HepG2 (cell line): Measurements from ENCODE around the gene TUBA8. TPM values are rescaled to one million over a fixed set of nuclear protein-coding genes. Genes with fewer than 3 reads are reported as not detected.

Experiments
- ATAC-seq: fragments of 200-7000 bp; cut with Tn5 transposase; 3 replicates; pipeline ENCODE4 v1.9.1; 2020; ENCODE audit warnings: mild to moderate bottlenecking, moderate library complexity
- BruUV-seq: library from RNA; stranded (reverse); fragments of 400-500 nt; replicated peaks from 2 replicates; lab custom pipeline; 2021; lab: Mats Ljungman, UMichigan
- CTCF ChIA-PET: fragments of 300-600 bp; formaldehyde crosslinking; extraction: SDS; loops from one replicate; lab custom pipeline; 2021; ENCODE audit warnings: low total read pairs, inconsistent platforms, low intra/inter-chr PET ratio; lab: Yijun Ruan, JAX
- POLR2A ChIA-PET: fragments of 350-600 bp; sonication (Branson Sonifier 250); formaldehyde crosslinking; loops from one replicate; lab custom pipeline; 2020; ENCODE audit warnings: antibody characterized with exemption, inconsistent platforms; lab: Yijun Ruan, JAX
- DNase-seq: peaks from one replicate; pipeline ENCODE4 v3.0.0-alpha.2; 2015; ENCODE audit warnings: low spot score
- FAIRE-seq: peaks from 3 replicates; lab custom pipeline; 2011; peaks lifted over from hg19 to GRCh38; lab: Jason Lieb, UNC
- H2AFZ ChIP-seq: one replicate; pipeline ENCODE4 v1.6.1; 2011; ENCODE audit warnings: low read length, inconsistent platforms
- H3K27ac ChIP-seq: fragments of 300-600 bp; 3 replicates; pipeline ENCODE4 v1.8.0; 2011; ENCODE audit warnings: mixed run types, mild to moderate bottlenecking, mixed read lengths, low read length, inconsistent platforms; ENCODE audit not compliant: insufficient read depth; ENCODE audit errors: extremely low read length
- H3K27me3 ChIP-seq, 2 experiments: fragments of 200-600 bp in 1 of 2; 2 replicates in 1 of 2; 3 replicates in 1 of 2; pipeline versions ENCODE4 v1.6.0 to v1.8.0; 2011; ENCODE audit warnings: low read length in 2 of 2, mild to moderate bottlenecking in 2 of 2, moderate library complexity in 2 of 2, inconsistent platforms in 1 of 2; ENCODE audit not compliant: insufficient read depth in 2 of 2, control insufficient read depth in 1 of 2
- H3K36me3 ChIP-seq, 2 experiments: fragments of 200-600 bp in 1 of 2; replicated peaks in 1 of 2; 2 replicates in 1 of 2; 3 replicates in 1 of 2; pipeline versions ENCODE4 v1.5.1 to v1.8.0; 2011; ENCODE audit warnings: low read length in 2 of 2, inconsistent platforms in 1 of 2; ENCODE audit not compliant: insufficient read depth in 2 of 2, control insufficient read depth in 1 of 2
- H3K4me1 ChIP-seq: 2 replicates; pipeline ENCODE4 v1.5.1; 2012; ENCODE audit warnings: low read length, inconsistent platforms; ENCODE audit not compliant: insufficient read depth
- H3K4me2 ChIP-seq: 2 replicates; pipeline ENCODE4 v1.6.0; 2011; ENCODE audit warnings: low read depth, low read length, inconsistent platforms
- H3K4me3 ChIP-seq, 3 experiments: fragments of 200-600 bp in 1 of 3; sonication (generic), shearing (Covaris generic) in 1 of 3; replicated peaks in 1 of 3; 2 replicates each; pipeline ENCODE4 v1.5.1; 2011 to 2016; ENCODE audit warnings: low read length in 3 of 3, inconsistent platforms in 2 of 3, low read depth in 2 of 3, mild to moderate bottlenecking in 2 of 3, control low read depth in 1 of 3, mixed read lengths in 1 of 3; ENCODE audit not compliant: insufficient read depth in 1 of 3
- H3K79me2 ChIP-seq: one replicate; pipeline ENCODE4 v1.6.1; 2011; ENCODE audit warnings: low read length, inconsistent platforms; ENCODE audit not compliant: insufficient read depth
- H3K9ac ChIP-seq: 2 replicates; pipeline ENCODE4 v1.6.0; 2011; ENCODE audit warnings: mild to moderate bottlenecking, low read depth, low read length, inconsistent platforms; ENCODE audit not compliant: insufficient read depth
- H3K9me3 ChIP-seq: 2 replicates; pipeline ENCODE4 v1.5.1; 2012; ENCODE audit warnings: mild to moderate bottlenecking, low read length
- H4K20me1 ChIP-seq: 2 replicates; pipeline ENCODE4 v1.6.0; 2011; ENCODE audit warnings: inconsistent platforms, mild to moderate bottlenecking, low read length, moderate library complexity; ENCODE audit not compliant: insufficient read depth
- ATF3 ChIP-seq: sonication (generic); formaldehyde crosslinking; IDR thresholded peaks from 2 replicates; pipeline ENCODE4 v1.4.0; 2020; ENCODE audit warnings: missing genetic modification reagents
- HHEX ChIP-seq: IDR thresholded peaks from 2 replicates; pipeline ENCODE4 v1.6.1; 2016; ENCODE audit warnings: control low read depth
- RARA ChIP-seq: IDR thresholded peaks from 2 replicates; pipeline ENCODE4 v1.6.1; 2016; ENCODE audit warnings: missing genetic modification reagents, missing compliant biosample characterization
- ZNF484 ChIP-seq: sonication (generic); formaldehyde crosslinking; IDR thresholded peaks from 2 replicates; pipeline ENCODE4 v1.5.1; 2020; ENCODE audit warnings: mild to moderate bottlenecking, low read depth, missing genetic modification reagents, borderline replicate concordance
- ZNF781 ChIP-seq: sonication (generic); formaldehyde crosslinking; IDR thresholded peaks from 2 replicates; pipeline ENCODE4 v1.5.1; 2020; ENCODE audit warnings: borderline replicate concordance, mild to moderate bottlenecking, missing genetic modification reagents; ENCODE audit errors: not compliant biosample characterization
- ZNF879 ChIP-seq: sonication (generic); formaldehyde crosslinking; IDR thresholded peaks from 2 replicates; pipeline ENCODE4 v1.8.1; 2023; ENCODE audit warnings: missing genetic modification reagents
- WGBS: methylation state at CpG from one replicate; pipeline ENCODE4 v1.1.6; 2017; ENCODE audit warnings: low lambda C conversion rate; 5-methylcytosine and 5-hydroxymethylcytosine counted together
- in situ Hi-C: cut with HindIII; loops from 2 replicates; pipeline ENCODE4 v1.10.0; 2017; ENCODE audit warnings: low pct_unique_long_range_greater_than_20kb; ENCODE audit not compliant: extremely low pct_ligation_motif_present
- intact Hi-C: fragments of 100-400 bp; cut with micrococcal nuclease; formaldehyde crosslinking; loops from one replicate; pipeline ENCODE4 v1.10.0; 2022; ENCODE audit not compliant: unreplicated experiment
- polyA plus RNA-seq, 8 experiments: library from polyadenylated mRNA; depleted of rRNA in 3 of 8; stranded (reverse) in 7 of 8; unstranded in 1 of 8; fragments of >200 nt; fragmentation: Illumina TruSeq in 4 of 8; extraction: Trizol in 4 of 8; gene quantifications; 2 replicates each; pipeline versions ENCODE4 v1.2.1 to v1.2.3, GENCODE V29; 2011 to 2016; ENCODE audit warnings: low read depth in 4 of 8, missing spikeins in 1 of 8, mixed read lengths in 1 of 8; ENCODE audit not compliant: insufficient read depth in 1 of 8
- total RNA-seq, 5 experiments: library from RNA; depleted of rRNA; stranded (reverse); fragments of >200 nt; fragmentation: Illumina TruSeq; extraction: Trizol; gene quantifications; 2 replicates each; pipeline ENCODE4 v1.2.3, GENCODE V29; 2016; ENCODE audit warnings: low read depth in 1 of 5
- TF ChIP-seq, protein P1 (sequence below): sonication (generic); formaldehyde crosslinking; IDR thresholded peaks from 2 replicates; pipeline ENCODE4 v1.4.0; 2020; ENCODE audit warnings: low read depth, mild to moderate bottlenecking, missing genetic modification reagents

Gene TUBA8
- total and polyA plus RNA-seq, 2 of the 13 experiments (the other 11 are each of a cell fraction or from before 2014, with no cell fraction given): 0.35 to 0.69 TPM

DNA sequence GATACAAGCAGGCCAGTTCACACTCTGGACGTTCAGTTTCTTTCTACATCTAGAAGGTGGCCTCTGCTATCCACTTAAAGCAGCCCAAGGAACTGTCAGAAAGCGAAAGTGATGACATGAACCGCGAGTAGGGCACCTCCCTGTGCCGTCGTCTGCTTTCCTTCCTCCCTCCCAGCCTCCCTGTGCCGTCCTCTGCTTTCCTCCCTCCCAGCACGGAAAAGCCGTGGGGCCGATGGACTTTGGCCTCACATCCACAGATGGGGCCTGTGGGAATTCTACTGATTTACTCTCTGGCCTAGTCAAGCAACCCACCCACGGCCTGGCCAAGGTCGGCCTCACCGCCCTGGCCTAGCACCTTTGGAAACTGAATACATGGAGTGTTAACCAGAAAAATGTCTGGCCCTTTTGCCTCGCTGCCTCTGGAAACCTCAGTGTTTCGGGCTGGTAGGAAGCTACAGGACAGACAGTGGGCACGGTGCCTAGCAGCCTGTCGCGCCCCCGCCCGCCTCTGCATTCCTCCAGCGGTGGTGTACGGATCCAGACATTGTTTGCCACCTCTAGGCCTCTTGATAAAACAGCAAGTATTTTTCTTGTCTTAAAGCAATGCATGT, 18.6 kb upstream of the TUBA8 start (continued):
- TF ChIP-seq, protein P1, sequence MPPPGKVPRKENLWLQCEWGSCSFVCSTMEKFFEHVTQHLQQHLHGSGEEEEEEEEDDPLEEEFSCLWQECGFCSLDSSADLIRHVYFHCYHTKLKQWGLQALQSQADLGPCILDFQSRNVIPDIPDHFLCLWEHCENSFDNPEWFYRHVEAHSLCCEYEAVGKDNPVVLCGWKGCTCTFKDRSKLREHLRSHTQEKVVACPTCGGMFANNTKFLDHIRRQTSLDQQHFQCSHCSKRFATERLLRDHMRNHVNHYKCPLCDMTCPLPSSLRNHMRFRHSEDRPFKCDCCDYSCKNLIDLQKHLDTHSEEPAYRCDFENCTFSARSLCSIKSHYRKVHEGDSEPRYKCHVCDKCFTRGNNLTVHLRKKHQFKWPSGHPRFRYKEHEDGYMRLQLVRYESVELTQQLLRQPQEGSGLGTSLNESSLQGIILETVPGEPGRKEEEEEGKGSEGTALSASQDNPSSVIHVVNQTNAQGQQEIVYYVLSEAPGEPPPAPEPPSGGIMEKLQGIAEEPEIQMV: 0 out of 2 replicates have a peak, but pooled peaks have one; percentile 30
- peak; percentile 68 for TF ChIP-seq ZNF781 (CRISPR knock-in tag)

DNA sequence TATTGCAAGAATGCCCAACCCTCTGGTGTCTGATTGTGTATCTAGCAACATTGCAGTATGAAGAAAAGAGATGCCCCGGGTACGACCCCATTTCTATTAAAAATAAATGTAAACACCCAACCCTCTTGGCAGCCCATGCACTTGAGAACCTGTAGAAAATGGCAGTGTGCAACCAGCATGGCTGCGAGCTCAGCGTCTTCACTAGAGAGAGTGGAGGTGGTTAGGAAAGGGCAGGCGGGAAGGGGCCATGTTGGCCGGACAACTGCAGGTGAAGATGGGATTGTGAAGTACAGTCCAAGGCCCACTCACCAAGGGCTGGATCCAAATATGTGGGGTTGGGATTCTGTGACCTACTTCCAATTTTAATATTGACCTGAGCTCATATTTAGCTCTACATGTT, 16.9 kb upstream of the TUBA8 start:
- Histone ChIP-seq H3K4me1 (peaks cover 32% of the 10 kb centered on the region), H3K9me3 (no peaks in the 10 kb centered on the region), H3K27ac (no peak overlapping the region), H3K4me3 (no peak overlapping the region), H4K20me1 (no peaks in the 10 kb centered on the region), H3K36me3 (peaks cover 0 to 2% of the 10 kb centered on the region in 2 experiments; a peak in 1 of 5 replicates), H3K4me2 (no peak overlapping the region), H3K9ac (no peak overlapping the region), H2AFZ (no peak overlapping the region), H3K27me3 (no peaks in the 10 kb centered on the region), H3K79me2 (no peaks in the 10 kb centered on the region)
- 94% methylated on average over 6 of the region's 6 CpGs for WGBS
- CTCF ChIA-PET: no interaction called here
- in situ Hi-C loops (no loop called here), intact Hi-C loops (no loop called here)
- DNase-seq (no peak), FAIRE-seq (no peak), ATAC-seq (no peak)
- TF ChIP-seq HHEX (no peak), ZNF879 (CRISPR knock-in tag) (no peak), ZNF484 (no peak), ATF3 (no peak), RARA (CRISPR knock-in tag) (no peak)
- no TSS peak for BruUV-seq
- POLR2A ChIA-PET: interaction anchor here (1.2 kb wide), 1 partner anchor 16 kb away, joined by 4 read pairs; the partner anchor contains the start of gene PEX26
